GM21529 (cell line): ENCODE results near the gene LCN10.

Source experiments
- ATAC-seq: cut with Tn5 transposase; IDR thresholded peaks from one replicate; pipeline ENCODE4 v1.9.1; 2021; ENCODE audit not compliant: unreplicated experiment

LCN10 gene

DNA sequence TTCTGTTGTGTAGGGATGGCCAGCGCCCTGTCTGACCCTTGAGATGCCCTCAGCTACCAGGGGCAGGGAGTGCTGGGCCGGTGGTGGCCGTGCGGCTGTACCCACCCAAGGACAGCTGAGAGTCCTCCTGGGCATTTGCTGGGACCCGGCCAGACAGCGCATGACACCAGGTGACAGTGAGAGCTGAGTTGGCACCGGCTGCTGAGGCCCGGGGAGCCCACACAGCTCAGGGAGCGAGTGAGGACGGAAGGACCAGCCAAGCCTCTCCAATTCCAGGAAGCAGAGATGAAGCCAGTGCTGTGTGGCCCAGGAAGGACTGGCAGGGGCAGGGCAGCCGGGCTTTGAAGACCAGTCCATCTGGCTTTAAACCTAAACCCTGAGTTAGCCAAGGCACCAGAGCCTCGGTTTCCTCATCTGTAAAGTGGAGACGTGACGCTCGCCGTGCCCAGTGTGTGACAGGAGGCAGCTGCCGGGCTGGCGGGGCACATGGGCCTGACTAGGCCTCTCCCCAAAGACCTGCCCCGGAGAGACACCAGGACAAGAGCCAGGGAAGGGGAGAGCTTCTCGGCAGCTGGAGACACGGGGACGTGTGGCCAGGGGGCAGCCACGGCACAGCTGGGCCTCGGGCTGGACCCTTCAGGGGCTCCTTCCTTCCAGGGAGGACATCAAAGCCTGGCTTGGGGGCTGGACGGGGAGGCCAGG lies 52.5 kb downstream of the LCN10 start:
- no peak for ATAC-seq

DNA sequence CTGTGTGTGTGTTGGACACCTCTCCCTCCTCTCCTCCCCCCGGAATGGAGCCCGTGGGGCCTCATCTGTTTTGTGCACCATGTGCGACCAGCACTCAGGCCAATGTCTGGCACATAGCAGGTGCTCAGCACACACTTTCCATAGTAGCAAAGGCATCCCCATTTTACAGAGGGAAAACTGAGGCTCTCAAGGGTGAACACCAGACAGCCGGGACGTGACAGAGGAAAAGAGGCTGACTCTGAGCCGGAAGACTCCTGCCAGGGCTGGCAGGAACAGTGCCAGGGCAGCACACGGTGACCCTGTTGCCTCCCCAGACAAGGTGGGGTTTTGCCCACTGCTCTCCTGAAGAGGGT lies 53.7 kb downstream of the LCN10 start:
- ATAC-seq = no peak

DNA sequence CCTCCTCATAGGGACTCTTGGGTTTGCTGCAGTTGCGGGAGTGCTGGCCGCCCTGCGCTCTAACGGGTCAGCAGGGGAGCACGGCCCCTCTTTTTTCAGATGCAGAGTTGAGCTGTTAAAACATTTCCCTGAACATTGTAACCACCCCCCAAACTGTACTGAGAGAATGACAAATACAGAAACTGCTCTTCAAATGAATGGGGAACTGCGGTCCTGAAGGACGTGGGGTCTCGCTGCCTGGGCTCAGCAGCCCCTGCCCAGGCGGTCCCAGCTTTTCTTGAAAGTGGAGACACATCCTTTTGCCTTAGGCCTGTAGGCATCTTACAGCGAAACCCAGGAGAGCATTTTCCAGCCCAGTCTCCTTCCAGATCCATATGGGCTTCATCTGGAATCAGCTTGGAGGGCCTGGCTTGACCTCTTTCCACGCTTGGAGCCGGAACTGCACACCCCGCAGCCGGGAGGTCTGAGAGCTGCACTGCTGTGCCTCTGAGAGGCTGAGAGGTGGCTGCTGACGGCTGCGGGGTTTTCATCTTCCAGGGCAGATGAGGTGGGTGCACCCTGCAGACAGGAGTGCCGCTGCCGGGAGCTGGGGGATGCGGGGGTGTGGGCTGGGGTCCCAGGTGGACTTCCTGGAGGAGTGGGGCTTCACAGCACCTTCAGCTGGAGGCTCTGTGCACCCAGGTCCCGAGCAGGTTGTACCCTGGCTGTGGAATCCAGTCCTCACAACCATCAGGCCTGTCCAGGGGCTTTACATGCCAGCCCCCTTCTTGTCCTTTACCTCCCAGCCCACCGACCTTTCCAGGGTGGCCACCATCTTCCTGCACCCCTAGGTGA lies 54.2 kb downstream of the LCN10 start:
- no peak for ATAC-seq
